HG03159 (cell line): Measurements from ENCODE around the gene CCDC88B.

ENCODE experiments used
- ATAC-seq: cut with Tn5 transposase; IDR thresholded peaks from one replicate; pipeline ENCODE4 v1.9.1; 2021; ENCODE audit warnings: mild to moderate bottlenecking, moderate library complexity; ENCODE audit not compliant: unreplicated experiment

CCDC88B gene

GRCh38 chr11:64339754-64340408 is at the start of gene CCDC88B:
TSS of gene CCDC88B (plus strand) at chr11:64340204. CDS start at chr11:64340267, 63 bp downstream.
- ATAC-seq, result peak; percentile 55

GRCh38 chr11:64290352-64291261 is 49.4 kb upstream of the CCDC88B start:
- ATAC-seq, result no peak

GRCh38 chr11:64291262-64291751 is 48.7 kb upstream of the CCDC88B start, which contains the start of gene KCNK4:
TSS of gene KCNK4 (plus strand) at chr11:64291302. CDS start at chr11:64293019, 1,717 bp downstream.
- no peak for ATAC-seq

- no peak for ATAC-seq
Measured at GRCh38 chr11:64291752-64292459, 48.1 kb upstream of the CCDC88B start.

- no peak for ATAC-seq
Measured at GRCh38 chr11:64292460-64293254, 47.3 kb upstream of the CCDC88B start.

- no peak for ATAC-seq
Measured at GRCh38 chr11:64294774-64295173, 45.2 kb upstream of the CCDC88B start.

GRCh38 chr11:64295760-64296159 is 44.2 kb upstream of the CCDC88B start:
- ATAC-seq, result no peak

GRCh38 chr11:64296236-64296635 is 43.8 kb upstream of the CCDC88B start:
- no peak for ATAC-seq

GRCh38 chr11:64296830-64297698 is 42.9 kb upstream of the CCDC88B start:
- ATAC-seq, result no peak

- ATAC-seq, result no peak
Measured at GRCh38 chr11:64297699-64298358, 42.2 kb upstream of the CCDC88B start.

GRCh38 chr11:64298966-64299846 is 40.8 kb upstream of the CCDC88B start:
- no peak for ATAC-seq

- ATAC-seq, result no peak
Measured at GRCh38 chr11:64299847-64300648, 40.0 kb upstream of the CCDC88B start, which contains the start of gene CATSPERZ. TSS of gene CATSPERZ (plus strand) at chr11:64300358. CDS start at chr11:64300411, 53 bp downstream.

GRCh38 chr11:64303109-64304031 is 36.6 kb upstream of the CCDC88B start:
- no peak for ATAC-seq

- ATAC-seq, result no peak
Measured at GRCh38 chr11:64304032-64304315, 36.0 kb upstream of the CCDC88B start.

GRCh38 chr11:64304316-64305072 is 35.5 kb upstream of the CCDC88B start:
- no peak for ATAC-seq
